Measurements from ENCODE around the gene VTN. TPM values are rescaled to one million over a fixed set of nuclear protein-coding genes. Genes with fewer than 3 reads are reported as not detected.

The VTN gene
- total and polyA plus RNA-seq, 2 donors (not counting 3 experiments of a cell fraction or from before 2014, with no cell fraction given): 1.1 TPM; not detected in 1

DNA sequence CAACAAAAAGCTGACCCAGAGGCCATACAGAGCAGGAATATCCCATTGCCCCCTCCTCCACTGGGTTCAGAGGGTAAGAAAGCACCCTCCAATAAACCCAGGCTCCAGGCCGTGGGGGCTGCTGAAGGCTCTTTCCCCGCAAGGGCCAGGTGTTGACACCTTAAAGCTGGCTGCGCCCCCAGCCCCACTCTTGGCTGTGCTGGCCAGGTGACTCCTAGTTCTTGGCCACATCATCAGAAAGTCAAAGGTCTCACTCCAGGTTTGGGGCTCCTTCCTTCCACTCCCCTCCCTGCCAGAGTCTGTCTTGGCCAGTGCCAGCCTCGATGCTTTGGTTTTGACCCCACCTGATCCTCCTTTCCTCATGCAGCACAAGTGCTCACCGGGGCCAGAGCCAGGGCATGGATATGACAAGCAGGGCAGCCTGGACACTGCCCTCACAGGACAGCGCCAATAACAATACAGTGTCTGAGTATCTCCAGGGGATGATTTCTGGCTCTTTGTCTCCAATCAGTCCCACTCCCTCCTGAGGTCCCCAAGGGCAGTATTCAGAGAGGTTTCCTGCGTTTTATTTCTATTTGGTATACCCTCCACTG is 27.7 kb upstream of the VTN start:
- DNase-seq (ENCODE audit: low read depth, low spot score) (no peak), FAIRE-seq (no peak)

More for the DNA sequence above, 27.7 kb upstream of the VTN start:
- Histone ChIP-seq H3K79me2 (ENCODE audit: control insufficient read depth, insufficient read depth, low read length) (no peaks in the 10 kb centered on the region), H3K9ac (replicated peaks; ENCODE audit: extremely low read depth, insufficient read depth, low read length) (no peak overlapping the region), H3K9me1 (replicated peaks; ENCODE audit: control insufficient read depth, extremely low read depth, insufficient read depth, low read length) (no peaks in the 10 kb centered on the region), H3K27me3 (ENCODE audit: control insufficient read depth in 2 of 2, insufficient read depth in 2 of 2, low read length in 2 of 2) (no peaks in the 10 kb centered on the region), H3K9me3 (replicated peaks; ENCODE audit: control insufficient read depth, insufficient read depth, low read length) (no peaks in the 10 kb centered on the region), H3K4me3 (replicated peaks in 1 of 3; ENCODE audit: insufficient read depth in 1 of 3, low read depth in 1 of 3, low read length in 3 of 3) (no peak overlapping the region), H4K20me1 (replicated peaks; ENCODE audit: control insufficient read depth, extremely low read depth, insufficient read depth, low read length) (no peaks in the 10 kb centered on the region), H3K4me2 (ENCODE audit: insufficient read depth, low read length) (no peak overlapping the region), H3K27ac (ENCODE audit: insufficient read depth, low read depth, low read length) (no peak overlapping the region), H2AFZ (ENCODE audit: low read depth, low read length) (no peak overlapping the region), H3K4me1 (ENCODE audit: control insufficient read depth, extremely low read depth, insufficient read depth, low read length) (peaks cover 10% of the 10 kb centered on the region), H3K36me3 (ENCODE audit: control insufficient read depth in 2 of 2, extremely low read depth in 1 of 2, insufficient read depth in 2 of 2, low read length in 2 of 2) (no peaks in the 10 kb centered on the region)
- dilution Hi-C loops (cut with MboI; ENCODE audit: extremely low pct_ligation_motif_present, low sequenced_read_pairs): no loop called here
- ChIA-PET CTCF (interaction anchor here (3.0 kb wide), 1 partner anchor 19 kb away, joined by 11 read pairs; no protein-coding TSS in a partner anchor), POLR2A (no interaction called here)
- no TSS peak for BruUV-seq (replicated peaks)
- TF ChIP-seq JUN (IDR thresholded peaks at IDR 0.05; ENCODE audit: borderline replicate concordance, insufficient read depth, insufficient read length, low read depth) (no peak), EZH2 (IDR thresholded peaks at IDR 0.05; ENCODE audit: borderline replicate concordance, low read depth, low read length, severe bottlenecking) (no peak), FOS (IDR thresholded peaks at IDR 0.05; ENCODE audit: borderline replicate concordance, insufficient read depth, low read length) (no peak), POLR2A (IDR thresholded peaks at IDR 0.05; ENCODE audit: low read depth, low read length) (no peak), POLR2AphosphoS5 (IDR thresholded peaks at IDR 0.05; ENCODE audit: insufficient read depth, low read depth, low read length) (no peak)
- TF ChIP-seq, protein P1, sequence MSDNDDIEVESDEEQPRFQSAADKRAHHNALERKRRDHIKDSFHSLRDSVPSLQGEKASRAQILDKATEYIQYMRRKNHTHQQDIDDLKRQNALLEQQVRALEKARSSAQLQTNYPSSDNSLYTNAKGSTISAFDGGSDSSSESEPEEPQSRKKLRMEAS (IDR thresholded peaks at IDR 0.05; ENCODE audit: insufficient read depth, insufficient read length): no peak
- TF ChIP-seq, protein P2, sequence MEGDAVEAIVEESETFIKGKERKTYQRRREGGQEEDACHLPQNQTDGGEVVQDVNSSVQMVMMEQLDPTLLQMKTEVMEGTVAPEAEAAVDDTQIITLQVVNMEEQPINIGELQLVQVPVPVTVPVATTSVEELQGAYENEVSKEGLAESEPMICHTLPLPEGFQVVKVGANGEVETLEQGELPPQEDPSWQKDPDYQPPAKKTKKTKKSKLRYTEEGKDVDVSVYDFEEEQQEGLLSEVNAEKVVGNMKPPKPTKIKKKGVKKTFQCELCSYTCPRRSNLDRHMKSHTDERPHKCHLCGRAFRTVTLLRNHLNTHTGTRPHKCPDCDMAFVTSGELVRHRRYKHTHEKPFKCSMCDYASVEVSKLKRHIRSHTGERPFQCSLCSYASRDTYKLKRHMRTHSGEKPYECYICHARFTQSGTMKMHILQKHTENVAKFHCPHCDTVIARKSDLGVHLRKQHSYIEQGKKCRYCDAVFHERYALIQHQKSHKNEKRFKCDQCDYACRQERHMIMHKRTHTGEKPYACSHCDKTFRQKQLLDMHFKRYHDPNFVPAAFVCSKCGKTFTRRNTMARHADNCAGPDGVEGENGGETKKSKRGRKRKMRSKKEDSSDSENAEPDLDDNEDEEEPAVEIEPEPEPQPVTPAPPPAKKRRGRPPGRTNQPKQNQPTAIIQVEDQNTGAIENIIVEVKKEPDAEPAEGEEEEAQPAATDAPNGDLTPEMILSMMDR (IDR thresholded peaks at IDR 0.05; ENCODE audit: extremely low read depth in 1 of 2, insufficient read depth in 1 of 2, low read depth in 1 of 2, low read length in 2 of 2): no peak
- intact Hi-C loops (cut with micrococcal nuclease): no loop called here

All from endothelial cell of umbilical vein (primary cell).